NCI-H1048 (cell line): ENCODE data around the gene MAMDC2.

Source experiments
- DNase-seq: peaks from one replicate; lab custom pipeline; 2025; lab: John Stamatoyannopoulos, UW

The MAMDC2 gene

GRCh38 chr9:70134360-70134759 is 90.7 kb downstream of the MAMDC2 start:
- no peak for DNase-seq

DNA sequence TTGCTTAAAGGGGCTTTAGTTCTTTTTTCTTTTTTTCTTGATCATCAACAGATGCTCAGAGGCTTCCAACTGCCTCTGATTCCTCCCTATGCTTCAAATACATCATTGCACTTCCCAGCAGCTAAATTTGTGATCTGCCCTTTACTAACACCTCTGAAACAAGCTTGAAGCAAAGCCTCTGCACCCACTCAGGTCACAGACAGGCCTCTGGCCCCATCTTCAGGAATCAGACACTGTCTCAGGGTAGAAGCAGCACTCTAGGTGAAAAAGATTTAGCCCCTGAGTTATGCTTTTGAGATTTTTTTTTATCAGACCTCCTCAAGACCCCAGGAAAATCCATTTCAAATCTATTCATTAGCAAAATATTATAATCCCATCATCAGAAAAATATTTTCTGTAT is 91.5 kb downstream of the MAMDC2 start:
- no peak for DNase-seq

- DNase-seq = no peak
Measured at GRCh38 chr9:70136632-70137031, 93.0 kb downstream of the MAMDC2 start.

DNA sequence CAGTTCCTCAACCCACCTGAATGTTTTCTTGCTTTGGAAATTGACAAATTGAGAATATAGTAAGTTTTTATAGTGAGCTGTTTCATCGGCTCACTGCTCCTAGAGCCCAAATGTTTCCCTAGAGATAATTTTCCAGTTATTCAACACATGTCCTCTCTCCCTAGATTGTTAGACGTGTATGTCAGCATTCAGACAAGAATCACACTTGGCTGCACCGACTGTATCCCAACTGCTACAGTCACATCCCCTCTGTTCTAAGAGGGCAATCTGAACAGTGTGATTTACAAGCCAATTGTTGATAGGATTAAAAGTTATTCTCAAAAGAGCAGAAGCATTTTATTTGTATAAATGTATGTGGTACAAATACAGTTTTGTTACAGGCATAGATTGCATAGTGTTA is 93.9 kb downstream of the MAMDC2 start:
- no peak for DNase-seq

DNA sequence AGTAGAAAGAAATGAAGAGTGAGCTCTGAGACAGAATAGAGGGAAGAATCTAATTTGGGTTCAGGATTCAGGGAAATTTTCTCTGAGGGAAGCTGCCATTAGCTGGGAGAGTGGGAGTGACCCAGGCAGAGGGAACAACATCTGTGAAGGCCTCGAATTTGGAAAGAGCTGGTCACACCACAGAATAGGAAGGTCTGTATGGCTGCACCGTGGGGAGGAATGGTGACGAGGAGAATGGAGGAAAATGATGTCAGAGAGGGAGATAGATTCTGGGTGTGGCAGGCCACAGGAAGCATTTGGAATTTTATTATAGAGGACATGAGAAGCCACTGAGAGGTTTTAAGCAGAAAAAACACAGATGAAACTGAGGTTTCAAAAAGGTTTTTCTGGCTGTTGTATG is 98.5 kb downstream of the MAMDC2 start:
- no peak for DNase-seq

- no peak for DNase-seq
Measured at GRCh38 chr9:70143394-70144130, 99.9 kb downstream of the MAMDC2 start.

DNA sequence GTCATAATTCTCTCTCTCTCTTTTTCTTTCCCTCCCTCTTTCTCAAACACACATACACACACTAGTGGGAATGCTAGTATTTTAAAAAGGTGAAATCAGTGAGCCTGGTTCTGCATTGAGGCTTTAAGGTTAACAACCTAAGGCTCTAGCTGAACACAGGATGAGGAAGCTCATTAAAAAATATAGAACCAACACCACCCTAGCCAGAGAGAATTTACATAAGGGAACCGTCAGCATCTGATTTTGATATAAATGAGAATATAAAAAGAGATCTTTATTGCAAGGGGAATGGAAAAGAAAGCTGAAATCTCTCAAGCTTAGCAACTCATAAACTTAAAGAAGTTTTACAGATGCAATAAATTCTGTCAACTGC is 100.5 kb downstream of the MAMDC2 start:
- no peak for DNase-seq

- no peak for DNase-seq
Measured at GRCh38 chr9:70145981-70146380, 102.3 kb downstream of the MAMDC2 start.

- DNase-seq = no peak
Measured at GRCh38 chr9:70147196-70147595, 103.5 kb downstream of the MAMDC2 start.

- no peak for DNase-seq
Measured at GRCh38 chr9:70147651-70148050, 104.0 kb downstream of the MAMDC2 start.

DNA sequence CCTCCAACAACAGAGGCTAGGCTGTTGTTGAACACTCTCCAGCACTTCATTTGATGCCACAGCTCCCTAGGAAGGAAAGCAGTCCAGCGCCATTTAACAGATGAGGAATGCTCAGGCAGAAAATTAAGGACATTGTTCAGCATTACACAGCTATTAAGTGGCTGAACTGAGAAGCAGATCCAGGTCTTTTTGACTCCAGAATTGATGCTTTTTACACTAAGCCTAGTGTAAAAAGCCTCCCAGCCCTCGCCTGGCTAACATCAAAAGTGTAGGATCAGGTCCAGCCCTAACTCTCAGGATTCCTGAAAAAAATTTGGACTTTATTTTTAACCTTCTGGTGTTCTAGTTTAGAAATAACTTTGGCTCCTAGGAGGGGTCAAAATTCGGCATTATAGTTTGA is 108.7 kb downstream of the MAMDC2 start:
- no peak for DNase-seq

GRCh38 chr9:70156729-70157128 is 113.1 kb downstream of the MAMDC2 start:
- no peak for DNase-seq

DNA sequence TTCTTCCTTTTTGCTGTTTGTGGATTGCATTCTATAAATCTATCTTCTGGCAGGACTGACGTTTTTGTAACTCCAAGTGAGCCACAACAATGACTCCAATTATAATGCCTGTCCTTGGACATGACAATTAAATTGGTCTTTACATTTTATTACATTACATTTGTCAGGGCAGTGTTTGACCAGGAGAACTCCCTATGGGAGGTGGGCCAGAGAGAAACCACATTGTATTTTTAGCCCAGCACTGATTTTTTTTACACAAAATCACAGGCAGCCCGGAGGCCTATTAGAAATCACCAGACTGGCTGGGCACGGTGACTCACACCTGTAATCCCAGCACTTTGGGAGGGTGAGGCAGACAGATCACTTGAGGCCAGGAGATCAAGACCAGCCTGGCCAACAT is 116.0 kb downstream of the MAMDC2 start:
- no peak for DNase-seq

GRCh38 chr9:70160686-70161600 is 117.3 kb downstream of the MAMDC2 start:
- DNase-seq = no peak

DNA sequence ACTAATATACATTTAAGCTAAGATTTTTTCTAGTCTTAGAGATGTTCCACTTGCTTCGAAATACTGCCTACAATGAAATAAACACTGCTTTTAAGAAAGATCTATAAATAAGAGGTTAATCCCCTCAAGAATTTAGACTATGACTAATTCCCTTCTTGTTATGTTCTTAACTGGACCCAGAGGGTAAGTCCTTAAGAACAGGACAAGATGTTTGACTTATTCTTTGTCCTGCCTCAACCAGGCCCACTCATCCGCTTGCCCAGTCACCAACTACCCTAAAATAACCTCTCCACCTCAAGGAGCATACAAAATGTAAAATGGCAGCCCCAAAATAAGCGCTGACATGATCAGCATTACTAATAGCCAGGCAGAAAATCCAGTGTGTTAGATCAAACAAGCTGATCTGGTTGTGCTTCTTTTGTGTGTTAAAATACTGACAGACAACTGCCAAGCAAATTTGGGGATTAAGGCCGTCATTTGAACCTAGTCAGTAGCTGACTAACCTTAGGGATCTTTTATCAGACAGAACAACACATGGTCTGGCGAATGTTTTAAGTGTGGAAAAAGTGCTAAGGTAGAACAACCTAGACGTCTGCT is 121.5 kb downstream of the MAMDC2 start:
- no peak for DNase-seq

GRCh38 chr9:70168521-70168920 is 124.9 kb downstream of the MAMDC2 start:
- no peak for DNase-seq

DNA sequence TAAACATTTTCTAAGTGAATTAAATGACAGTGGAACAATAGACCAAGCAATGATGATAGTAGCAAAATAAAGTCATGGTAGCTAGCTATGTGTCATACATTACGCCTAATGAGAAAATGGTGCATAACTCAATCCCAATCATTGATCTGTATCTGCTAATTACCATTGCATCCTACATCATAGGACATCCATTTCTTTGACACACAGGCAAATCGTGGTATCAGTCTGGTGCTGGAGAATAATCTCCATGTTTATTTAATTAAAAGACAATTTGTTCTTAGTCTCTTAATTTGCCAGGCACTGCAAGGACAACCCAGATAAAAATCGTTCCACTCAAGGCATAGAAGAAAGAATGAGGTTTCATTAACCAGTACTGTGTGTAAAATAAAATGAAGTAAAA is 125.6 kb downstream of the MAMDC2 start:
- no peak for DNase-seq

GRCh38 chr9:70170151-70170790 is 126.6 kb downstream of the MAMDC2 start:
- no peak for DNase-seq

DNA sequence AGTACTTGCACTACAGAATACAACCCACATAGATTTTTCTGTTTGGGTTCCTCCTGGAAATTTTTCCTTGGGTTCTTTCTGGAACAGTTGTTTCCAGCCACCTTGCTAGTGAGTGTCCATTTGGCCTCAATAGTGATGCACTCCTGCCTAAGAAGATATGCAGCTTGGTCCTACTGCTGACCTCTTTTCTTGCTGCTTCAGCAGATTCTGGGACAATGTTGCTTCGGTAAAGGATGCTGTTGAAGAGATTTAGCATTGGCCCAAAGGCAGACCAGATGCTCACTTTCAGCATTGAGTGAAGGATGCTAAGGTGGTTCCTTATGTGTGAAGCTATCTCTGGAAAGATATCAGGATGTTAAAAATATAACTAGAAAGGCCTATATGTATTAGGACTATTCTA is 128.9 kb downstream of the MAMDC2 start:
- DNase-seq = no peak

DNA sequence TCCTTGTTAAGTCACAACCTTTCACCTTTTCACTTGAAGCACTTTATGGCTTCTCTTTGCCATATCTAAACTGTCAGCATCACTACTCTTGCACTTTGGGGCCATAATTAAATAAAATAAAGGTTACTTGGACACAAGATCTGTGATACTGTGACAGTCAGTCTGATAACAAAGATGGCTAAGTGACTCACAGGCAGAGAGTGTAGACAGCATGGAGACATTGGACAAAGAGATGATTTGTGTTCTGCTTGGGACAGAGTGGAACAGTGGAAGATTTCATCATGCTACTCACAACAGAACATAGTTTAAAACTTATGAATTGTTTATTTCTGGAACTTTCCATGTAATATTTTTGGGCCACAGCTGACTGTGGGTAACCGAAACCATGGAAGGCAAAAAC is 133.5 kb downstream of the MAMDC2 start:
- DNase-seq = no peak

DNA sequence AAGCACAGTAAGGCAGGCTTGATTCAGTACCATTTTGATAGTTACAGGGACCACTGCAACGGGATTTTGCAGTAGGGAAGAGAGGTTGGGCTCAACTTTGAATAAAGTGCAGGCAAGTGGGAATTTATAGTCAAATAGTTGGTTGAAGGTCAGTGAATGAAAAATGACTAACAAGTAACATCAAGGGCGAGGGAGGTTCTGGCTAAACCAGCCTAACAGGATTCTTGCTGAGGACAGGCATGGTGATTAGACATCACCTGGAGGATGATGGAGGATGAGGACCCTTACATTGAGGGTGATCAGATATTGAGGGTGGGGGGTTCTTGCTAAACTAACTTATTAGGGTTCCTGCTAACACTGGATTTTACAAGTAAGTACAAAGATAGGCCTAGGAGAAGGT is 149.1 kb downstream of the MAMDC2 start:
- DNase-seq = no peak

GRCh38 chr9:70195456-70195855 is 151.8 kb downstream of the MAMDC2 start:
- DNase-seq = no peak
